Hematopoietic multipotent progenitor cell treated with erythropoietin and hydrocortisone succinate and interleukin-3 and kit ligand, for 8 days (in vitro differentiated cells): ENCODE measurements around the gene SPIN3.
"Not testable (repeated sequence)": the region's sequence is repeated elsewhere in the genome, so short reads cannot be mapped to it uniquely, and the experiment has no call there.

Source experiments
- DNase-seq: peaks from one replicate; pipeline ENCODE4 v3.0.0-alpha.2; 2015

Gene SPIN3

DNA sequence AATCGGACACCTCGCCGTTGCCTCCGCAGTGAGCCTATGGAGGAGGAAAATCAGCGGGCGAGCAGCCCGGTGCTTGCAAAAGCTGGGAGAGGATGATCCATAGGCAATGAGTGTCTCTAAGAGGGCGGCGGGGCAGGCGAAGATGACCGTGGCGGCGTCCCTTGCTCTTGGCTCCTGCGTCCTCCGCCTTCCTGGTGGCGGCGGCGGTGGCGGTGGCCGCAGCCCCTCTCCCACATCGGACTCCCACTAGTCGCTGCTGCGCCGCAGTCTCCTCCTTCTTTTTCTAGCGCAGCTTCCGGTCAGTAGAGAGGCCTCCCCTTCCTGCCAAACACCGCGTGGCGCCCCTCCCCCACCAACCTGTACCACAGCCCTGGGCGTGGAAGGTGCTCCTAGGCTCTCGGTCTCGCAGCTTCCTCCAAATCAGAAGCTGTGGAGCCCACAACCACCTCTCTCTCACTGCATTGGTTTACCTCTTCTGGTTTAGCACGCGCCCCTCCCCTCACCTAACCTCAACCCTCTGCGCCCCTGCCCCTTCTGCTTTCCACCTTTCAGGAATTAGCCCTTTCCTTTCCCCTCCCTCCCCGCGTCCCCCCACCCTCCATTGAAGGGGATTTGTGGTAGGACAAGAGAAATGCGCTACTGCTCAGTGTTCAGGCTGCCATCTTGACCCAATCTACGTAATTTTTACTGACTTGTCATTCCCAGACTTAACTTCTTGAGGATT is at the start of gene SPIN3:
TSS of gene SPIN3 (minus strand) at position 271 of the 724 bp plus-strand sequence. CDS start 594 bp downstream, outside the sequence.
- DNase-seq, result peak; percentile 52

DNA sequence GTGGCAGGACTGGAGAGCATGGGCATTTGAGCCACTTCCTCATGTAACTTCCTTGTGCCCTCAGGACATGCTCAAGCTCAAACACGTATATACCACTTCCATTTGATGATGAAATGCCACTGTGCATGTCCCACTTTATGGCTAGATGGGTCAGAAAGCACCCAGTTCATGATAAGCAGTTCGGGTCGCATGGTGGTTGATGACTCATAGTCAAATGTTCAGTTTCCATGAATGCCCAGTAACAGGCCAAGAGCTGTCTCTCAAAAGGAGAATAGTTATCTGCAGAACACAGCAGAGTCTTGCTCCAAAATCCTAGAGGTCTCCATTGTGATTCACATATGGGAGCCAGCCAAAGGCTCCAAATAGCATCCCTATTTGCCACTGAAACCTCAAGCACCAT is 48.9 kb upstream of the SPIN3 start:
- peak; percentile 71 for DNase-seq

DNA sequence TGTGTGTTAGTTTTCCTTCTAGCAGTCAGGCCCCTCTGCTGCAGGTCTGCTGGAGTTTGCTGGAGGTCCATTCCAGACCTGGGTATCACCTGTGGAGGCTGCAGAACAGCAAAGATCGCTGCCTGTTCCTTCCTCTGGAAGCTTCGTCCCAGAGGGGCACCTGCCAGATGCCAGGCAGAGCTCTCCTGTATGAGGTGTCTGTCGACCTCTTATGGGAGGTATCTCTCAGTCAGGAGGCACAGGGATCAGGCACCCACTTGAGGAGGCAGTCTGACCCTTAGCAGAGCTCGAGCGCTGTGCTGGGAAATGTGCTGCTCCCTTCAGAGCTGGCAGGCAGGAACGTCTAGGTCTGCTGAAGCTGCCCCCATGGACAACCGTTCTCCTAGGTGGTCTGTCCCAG is 41.9 kb upstream of the SPIN3 start:
- not testable (repeated sequence) for DNase-seq

DNA sequence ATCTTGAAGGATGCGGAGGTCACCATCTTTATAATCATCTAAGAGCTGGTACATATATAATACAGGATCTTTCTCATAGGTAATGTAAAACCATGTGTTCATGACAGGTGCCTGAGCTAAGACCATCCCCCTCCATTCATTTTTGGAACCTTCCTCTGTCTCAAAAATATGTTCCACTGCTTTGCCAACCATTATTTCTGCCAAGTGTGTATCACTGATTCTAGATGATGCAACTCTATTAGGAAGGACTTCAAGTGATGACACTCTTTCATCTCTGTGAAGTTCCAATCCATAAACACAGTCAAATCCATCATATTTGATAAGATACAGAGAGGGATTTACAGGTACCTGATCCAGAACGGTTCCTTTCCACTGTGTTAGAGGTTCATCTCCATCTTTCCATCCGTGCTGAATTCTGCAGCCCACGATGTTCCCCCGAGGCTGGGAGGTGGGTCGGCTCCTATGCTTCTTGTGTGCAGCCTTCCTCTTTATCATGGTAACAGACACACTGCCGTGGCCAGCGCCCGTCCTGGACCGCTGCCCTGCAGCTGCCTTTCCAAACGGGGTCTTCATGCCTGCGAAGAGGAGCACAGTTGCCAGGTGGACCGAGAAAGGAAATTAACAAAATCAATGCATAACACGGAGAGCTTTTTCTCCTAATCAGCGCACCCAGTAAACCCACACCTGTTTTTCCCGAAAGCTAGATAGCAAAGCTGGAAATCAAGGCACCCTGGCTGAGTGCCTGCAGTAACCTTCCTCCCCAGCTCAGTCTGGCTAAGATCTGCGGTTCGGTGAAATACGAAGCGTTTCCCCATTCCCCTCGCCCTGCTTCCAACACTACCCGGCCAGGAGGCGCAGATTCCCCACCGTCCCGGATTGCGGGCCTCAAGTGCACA is 718 bp downstream of the SPIN3 start:
- DNase-seq, result no peak

DNA sequence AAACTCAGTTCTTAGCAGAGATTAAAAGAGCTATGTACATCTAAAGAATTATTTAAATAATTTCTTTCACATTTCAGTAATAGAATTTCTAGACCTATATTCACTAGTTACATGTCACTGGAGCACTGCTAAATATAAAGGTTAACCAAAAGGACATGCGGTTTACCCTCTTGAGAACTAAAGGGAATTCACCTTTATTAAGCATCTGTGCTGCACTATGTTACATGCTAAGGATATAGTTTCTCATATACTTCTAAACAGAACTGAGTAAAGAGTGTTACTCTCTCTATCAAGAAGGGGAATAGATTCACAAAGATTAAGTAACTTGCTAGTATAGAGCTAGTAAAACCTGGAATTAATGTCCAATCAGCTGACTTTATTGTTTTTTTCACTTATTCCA is 7.6 kb downstream of the SPIN3 start:
- no peak for DNase-seq

DNA sequence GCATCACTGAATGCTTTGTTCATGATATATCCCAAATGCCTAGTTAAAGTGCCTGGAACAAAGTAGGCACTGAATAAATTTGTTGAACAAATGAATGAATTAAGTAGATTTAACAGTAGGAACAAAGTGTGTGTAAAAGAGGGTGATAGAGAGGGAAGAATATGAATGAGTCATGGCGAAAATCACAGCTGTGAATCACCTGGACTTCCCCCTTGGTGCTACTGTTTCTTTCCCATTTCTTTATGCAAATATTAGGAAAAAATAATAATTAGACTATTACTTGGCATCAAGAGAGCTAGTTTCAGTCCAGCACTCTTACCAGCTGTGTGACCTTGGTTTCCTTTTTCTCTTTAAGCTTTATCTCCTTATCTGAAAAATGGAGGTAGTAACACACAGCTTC is 9.2 kb downstream of the SPIN3 start:
- no peak for DNase-seq

DNA sequence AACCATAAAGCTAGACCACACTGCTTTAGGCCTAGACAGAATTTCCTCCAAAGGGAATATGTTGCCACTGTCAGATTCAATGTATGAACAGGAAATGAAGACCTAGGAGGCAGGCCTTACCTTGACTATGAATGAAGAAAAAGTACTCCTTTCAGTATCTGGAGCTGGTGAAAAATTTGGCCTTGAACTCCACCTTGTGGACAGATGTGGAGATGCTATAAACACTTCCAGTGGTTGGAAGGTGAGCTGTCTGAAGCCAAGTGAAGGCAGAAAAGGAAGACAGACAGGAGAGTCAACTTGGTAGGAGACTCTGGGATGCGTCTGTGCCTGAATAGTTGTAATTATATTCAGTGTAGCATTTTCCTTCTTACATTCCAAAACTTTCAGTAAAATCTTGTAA is 17.2 kb downstream of the SPIN3 start:
- peak; percentile 61 for DNase-seq

DNA sequence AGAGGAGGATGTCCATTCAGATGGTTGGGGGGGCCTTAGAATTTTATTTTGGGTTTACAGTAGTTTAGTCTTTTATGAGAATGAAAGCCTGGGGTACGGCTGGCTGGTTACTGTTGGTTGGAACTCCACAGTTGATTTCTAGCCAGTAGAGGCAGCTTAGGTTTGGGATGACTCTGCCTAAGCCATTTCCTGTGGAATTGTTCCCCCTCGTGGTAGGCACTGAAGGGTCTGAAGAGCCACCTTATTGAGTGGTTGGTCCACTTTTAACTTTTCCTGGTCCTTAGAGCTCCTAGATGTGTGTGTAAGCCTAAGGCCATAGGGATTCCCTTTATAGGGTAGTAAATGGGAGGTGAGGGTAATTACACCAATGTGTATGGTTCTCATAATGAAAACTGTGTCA is 19.7 kb downstream of the SPIN3 start:
- DNase-seq, result peak; percentile 17

DNA sequence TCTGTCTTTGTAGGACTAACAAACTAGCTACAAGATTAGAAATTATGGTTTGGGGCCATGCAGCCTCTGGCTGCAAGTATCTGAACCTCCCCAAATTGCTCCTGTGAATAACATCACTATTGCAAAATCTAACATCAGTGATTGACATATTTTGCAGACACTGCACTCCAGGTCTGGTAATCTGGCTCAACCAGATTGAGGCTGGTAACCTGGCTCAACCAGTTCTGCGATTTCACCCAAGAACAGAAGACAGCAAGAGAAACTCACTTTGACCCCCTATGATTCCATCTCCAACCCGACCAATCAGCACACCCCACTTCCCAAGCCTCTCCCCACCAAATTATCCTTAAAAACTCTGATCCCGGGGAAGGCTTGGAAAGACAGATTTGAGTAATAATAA is 20.9 kb downstream of the SPIN3 start:
- no peak for DNase-seq

DNA sequence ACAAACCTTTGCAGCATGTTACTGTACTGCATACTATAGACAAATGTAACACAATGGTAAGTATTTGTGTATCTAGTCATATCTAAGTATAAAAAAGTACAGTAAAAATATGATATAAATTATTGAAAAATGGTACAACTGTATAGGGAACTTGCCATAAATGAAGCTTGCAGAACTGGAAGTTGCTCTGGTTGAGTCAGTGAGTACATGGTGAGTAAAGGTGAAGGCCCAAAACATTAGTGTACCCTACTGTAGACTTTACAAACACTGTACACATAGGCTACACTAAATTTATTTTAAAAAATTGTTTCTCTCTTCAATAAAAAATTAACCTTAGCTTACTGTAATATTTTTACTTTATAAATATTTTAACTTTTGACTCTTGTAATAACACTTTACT is 25.8 kb downstream of the SPIN3 start:
- no peak for DNase-seq

DNA sequence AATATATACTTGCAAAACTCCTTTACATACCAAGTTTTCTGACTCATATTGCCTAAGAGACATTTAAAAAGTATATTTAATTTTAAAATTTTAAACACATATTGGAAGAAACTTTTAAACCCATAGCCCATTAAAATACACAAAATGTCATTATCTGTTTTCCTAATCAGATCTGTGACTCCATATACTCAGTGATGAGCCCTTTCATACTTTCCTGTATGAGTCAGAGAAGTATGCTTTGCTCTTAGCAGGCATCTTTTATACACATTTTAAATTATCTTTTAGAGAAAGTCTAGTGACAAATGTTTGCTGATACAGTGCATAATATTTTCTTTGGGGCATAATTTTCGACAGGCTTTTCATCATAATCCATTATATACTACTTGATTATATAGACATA is 26.4 kb downstream of the SPIN3 start:
- no peak for DNase-seq

DNA sequence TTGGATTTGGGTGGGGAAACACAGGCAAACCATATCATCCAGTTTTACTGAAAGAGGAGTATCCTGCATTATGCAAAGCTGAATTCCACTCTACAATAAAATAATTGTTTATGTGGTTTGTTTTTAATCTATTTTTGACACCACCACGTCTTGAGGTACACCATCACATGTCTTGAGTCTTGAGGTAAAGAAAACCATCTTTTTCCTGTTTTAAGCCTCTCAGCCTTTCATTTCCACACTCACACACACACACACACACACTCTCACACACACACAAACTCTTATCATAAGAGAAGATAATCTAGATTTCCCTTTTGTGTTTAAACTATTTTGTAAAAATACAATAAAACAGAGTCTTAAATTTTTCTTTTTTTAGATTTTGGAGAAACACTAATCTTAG is 32.0 kb downstream of the SPIN3 start:
- no peak for DNase-seq

DNA sequence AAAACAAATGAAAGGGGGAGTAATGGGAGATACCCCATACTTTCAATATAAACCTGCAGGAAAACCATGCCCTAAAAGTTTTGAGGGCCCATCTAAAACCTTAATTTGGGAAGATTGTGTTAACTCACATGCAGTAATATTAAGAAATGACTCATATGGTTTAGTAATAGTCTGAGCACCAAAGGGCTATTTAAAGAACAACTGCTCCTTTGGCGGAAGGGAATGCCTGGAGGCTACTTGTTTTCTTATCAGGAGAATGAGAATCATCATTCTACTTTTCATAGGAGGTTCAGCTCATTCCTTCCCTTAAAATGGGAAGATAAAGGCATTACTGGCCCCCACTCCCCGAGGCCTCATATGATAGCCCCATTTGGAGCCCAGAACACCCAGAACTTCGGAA is 47.6 kb downstream of the SPIN3 start:
- no peak for DNase-seq

DNA sequence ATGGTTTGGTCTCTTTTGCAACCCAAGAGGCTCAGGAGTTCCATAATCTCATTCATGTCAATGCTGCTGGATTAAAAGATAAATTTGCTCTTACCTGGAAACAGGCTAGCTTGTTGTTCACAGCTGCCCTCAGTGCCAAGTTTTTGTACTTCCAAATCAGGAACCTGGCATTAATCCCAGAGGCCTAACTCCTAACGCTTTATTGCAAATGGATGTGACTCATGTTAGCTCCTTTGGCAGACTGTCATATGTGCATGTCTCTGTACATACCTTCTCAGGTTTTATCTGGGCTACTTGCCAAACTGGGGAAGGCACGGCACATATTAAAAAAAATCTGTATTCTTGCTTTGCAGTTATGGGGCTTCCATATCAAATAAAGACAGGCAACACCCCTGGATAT is 49.1 kb downstream of the SPIN3 start:
- not testable (repeated sequence) for DNase-seq

DNA sequence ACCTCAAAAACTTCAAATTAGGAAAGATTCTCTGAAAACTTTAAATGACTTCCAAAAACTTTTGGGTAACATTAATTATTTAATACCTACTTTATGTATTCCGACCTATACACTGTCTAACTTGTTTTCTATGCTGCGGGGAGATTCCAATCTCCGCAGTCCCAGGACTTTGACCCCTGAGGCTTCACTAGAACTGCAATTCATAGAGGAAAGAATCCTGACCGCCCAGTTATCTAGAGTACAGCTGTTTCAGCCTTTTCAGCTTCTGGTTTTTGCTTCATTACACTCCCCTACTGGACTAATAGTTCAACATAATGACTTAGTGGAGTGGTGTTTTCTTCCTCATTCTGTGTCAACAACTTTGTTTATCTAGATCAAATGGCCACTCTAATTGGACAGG is 50.1 kb downstream of the SPIN3 start:
- DNase-seq, result not testable (repeated sequence)

DNA sequence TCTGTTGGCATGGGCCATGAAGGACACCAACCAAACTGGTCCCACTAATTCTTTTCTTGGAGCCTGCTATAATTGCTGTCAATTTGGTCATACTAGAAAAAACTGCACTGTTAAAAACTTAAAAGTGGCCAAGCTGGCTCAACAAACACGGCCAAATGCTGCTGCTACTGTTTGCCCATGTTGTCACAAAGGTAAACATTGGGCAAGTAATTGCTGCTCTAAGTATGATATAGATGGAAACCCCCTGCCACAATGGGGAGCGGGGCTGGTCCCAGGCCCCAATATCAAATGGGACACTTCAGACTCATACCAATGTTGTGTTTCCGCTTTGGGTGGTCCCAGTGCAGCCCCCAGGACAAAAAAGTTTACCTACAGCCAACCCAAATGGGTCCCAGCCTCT is 52.1 kb downstream of the SPIN3 start:
- no peak for DNase-seq
